HG03432 (cell line): ENCODE results near the gene YY1.
A peak's percentile ranks its signal among the peaks of the same experiment; 100 is the strongest.
"Not testable (repeated sequence)": the region's sequence is repeated elsewhere in the genome, so short reads cannot be mapped to it uniquely, and the experiment has no call there.

Source experiments
- ATAC-seq: cut with Tn5 transposase; IDR thresholded peaks from one replicate; pipeline ENCODE4 v1.9.1; 2021; ENCODE audit warnings: mild to moderate bottlenecking, moderate library complexity; ENCODE audit not compliant: unreplicated experiment

The YY1 gene

GRCh38 chr14:100295376-100296105 lies 56.6 kb downstream of the YY1 start:
- no peak for ATAC-seq

DNA sequence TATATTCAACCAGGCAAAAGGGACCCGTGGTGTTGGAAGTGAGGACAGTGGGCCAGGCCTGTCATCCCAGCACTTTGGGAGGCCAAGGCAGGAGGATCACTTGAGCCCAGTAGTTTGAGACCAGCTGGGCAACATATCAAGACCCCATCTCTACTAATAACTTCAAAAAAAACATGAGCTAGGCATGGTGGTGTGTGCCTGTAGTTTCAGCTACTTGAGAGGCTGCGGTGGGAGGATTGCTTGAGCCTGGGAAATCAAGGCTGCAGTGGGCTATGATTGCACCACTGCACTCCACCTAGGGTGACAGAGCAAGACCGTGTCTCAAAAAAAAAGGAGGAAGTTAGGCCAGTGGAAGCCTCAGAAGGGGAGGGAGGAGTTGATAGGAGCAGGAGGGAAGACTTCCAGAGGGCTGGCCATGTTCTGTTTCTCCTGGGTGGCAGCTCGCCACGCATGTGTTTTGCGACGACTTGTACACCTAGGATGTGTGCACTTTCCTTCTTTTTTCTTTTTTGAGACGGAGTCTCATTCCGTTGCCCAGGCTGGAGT lies 57.2 kb downstream of the YY1 start:
- no peak for ATAC-seq

GRCh38 chr14:100296729-100297128 lies 57.8 kb downstream of the YY1 start:
- ATAC-seq = not testable (repeated sequence)

- ATAC-seq = peak; percentile 75
Observed at GRCh38 chr14:100297320-100298300, 58.7 kb downstream of the YY1 start.

- no peak for ATAC-seq
Observed at GRCh38 chr14:100298551-100299237, 59.8 kb downstream of the YY1 start.

- ATAC-seq = no peak
Observed at GRCh38 chr14:100299238-100299560, 60.3 kb downstream of the YY1 start.

DNA sequence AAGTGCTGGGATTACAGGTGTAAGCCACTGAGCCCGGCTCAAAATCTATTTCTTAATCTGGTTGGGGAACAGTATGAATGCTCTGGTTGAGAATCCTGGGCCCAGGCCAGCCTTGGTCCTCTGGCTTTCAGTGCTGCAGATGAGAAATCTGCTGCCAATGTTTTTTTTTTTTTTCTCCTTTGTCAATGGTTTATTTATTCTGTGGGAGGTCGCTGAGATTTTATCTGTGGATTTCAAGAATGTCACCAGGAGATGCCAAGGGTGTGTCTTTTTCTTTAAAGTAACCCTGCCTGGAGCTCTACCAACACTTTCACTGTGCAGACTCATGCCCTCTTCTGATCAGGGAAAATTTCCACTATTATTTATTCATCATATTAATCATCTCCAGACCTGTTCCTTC lies 63.7 kb downstream of the YY1 start:
- ATAC-seq = no peak

GRCh38 chr14:100303179-100303578 lies 64.2 kb downstream of the YY1 start:
- no peak for ATAC-seq

- no peak for ATAC-seq
Observed at GRCh38 chr14:100303925-100304324, 65.0 kb downstream of the YY1 start.

DNA sequence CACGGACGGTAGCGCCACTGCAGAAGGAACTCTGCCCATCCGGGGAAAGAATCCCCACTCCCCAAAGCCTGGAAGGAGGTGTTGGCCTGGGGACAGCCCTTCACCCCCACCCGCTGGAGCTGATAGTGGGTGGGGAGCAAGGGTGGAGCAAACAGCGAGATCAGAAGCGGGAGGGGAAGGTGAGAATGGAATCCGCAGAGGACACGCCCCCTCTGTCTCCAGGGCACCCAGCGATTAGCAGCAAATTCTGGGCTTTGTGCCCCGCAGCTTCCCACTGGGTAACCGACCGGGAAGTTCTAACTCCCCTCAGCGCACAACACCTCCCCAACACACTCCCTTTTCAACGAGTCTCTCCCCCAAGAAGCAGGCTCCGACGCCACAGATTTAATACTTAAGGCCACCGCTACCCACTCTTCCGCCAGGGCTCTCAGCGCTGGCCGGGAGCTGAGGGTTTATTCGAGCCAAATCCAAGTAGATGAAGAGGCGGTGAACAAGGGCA lies 65.9 kb downstream of the YY1 start:
- no peak for ATAC-seq

DNA sequence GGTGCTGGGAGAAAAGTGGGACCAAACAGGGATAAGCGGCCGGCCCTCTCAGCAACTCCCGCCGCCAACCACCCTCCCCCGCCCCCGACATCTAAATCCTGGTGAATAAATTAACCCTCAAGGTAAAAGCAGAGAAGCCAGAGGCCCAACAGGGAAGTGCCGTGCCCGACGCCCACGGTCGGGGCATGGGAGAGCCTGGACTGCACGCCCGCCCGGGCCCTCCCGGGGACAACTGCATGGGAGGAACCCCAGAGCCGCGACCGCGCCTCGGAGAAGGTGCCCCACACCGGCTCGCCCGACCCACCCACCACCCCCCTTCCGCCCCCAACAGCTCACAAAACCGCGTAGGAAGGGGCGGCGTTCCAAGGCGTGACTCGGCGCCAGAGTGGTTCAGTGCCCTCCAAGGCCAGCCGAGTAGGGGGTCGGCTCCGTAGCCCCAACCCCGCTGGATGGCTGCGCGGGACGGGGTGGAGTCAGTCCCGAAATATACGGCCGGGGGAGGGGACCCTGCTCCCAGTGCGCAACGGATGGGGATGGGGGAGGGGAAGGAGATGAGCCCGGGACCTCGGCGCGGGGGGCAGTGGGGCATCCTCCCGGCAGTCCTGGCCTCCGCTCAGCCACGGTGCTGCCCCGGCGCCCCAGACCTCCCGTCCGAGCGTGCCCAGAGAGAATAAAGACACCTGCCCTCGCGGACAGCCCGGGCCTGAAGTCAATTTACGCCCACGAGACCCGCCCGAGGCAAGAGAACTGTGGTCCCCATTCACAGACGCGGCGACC lies 66.6 kb downstream of the YY1 start:
- ATAC-seq = no peak

DNA sequence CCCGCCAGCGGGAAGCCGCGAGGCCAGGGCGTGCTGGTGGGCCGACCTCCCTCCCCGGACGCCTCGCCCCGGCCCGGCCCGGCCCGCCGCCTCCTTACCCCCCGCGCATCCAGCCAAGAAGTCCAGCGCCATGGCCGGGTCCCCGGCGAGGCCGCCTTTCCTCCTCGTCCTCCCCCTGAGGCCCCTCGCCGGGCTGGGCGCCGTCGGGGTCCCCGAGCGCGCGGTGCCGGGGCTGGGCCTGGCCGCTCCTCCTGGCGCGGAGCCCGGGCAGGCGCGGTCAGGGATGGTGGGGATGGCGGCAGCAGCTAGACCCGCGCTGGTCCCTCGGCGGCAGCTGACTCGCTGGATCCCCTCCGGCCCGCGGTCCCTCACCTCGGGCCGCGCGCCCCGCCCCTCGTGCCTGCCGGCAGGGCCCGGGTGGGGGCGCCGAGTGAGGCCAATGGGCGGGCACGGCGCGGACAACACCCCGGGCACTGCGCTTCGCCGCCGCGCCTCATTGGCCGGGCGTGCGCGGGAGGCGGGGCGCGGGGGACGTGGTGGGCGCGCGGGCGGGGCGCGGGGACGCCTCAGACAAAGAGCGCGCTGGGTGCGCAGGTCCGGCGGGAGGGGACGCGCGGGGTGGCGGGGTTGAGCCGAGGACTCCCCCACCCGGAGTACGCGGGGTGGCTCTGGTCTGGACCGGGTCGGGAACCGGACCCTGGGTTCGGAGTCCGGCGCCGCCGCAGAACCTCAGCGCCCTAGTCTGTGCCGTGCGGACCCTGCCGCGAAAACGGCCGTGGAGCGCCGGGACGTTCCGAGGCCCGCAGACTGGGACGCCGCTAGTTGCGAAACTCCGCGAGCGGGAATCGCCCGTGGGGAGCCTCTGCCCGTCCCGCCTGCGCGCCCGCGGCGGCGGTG lies 67.4 kb downstream of the YY1 start, which contains the start of gene SLC25A29:
SLC25A29 (minus strand) TSS at position 344 of the 897 bp plus-strand sequence; CDS start at position 132, 212 bp downstream.
- ATAC-seq = peak; percentile 90

GRCh38 chr14:100306998-100307765 lies 68.2 kb downstream of the YY1 start:
- ATAC-seq = peak; percentile 20

GRCh38 chr14:100307766-100308426 lies 69.0 kb downstream of the YY1 start:
- ATAC-seq = no peak

GRCh38 chr14:100308427-100308792 lies 69.5 kb downstream of the YY1 start:
- not testable (repeated sequence) for ATAC-seq

- ATAC-seq = no peak
Observed at GRCh38 chr14:100309028-100309737, 70.2 kb downstream of the YY1 start.
